NOMO-1 treated with DMSO at 0.1 percent for 48 hours (cell line): ENCODE measurements around the gene SLC29A2.
A peak's percentile ranks its signal among the peaks of the same experiment; 100 is the strongest.
"Not testable (repeated sequence)": the region's sequence is repeated elsewhere in the genome, so short reads cannot be mapped to it uniquely, and the experiment has no call there.

Source experiments
- DNase-seq: peaks from one replicate; lab custom pipeline; 2025; ENCODE audit not compliant: unreplicated experiment; lab: John Stamatoyannopoulos, UW

SLC29A2 gene

DNA sequence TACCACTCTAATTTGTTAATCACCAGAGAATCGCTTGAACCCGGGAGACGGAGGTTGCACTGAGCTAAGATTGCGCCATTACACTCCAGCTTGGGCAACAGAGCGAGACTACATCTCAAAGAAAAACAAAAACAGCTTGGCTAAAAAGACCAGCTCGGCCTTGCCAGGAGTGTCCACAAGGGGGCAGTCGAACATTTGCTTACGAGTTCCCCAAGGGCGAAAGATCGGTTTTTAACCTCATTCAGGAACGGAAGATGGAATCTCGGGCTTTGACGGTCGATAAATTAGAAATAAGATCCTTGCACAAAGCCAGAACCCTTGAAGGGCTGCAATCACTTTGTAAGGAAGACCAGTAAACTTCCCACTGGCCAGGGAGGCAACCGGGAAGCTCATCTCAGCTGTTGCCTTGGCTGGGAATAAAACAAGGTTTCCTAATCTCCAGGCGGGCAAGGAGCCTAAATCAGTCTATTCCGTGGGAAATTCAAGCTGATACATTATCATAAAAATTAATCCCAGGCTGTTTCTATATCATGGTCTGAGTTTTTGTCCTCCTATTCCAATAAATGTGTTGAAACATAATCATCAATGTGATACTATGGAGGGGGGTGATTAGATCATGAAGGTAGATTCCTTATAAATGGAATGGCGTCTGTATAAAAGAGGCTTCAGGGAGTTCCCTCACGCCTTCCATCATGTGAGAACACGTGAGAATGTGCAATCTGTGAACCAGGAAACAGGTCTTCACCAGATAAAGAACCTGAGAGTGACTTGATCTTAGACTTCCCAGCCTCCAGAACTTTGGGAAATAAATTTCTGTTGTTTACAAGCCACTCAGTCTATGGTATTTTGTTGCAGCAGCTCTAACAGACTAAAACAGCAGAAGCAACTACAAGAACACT lies 14.9 kb upstream of the SLC29A2 start:
- DNase-seq: peak; percentile 77

DNA sequence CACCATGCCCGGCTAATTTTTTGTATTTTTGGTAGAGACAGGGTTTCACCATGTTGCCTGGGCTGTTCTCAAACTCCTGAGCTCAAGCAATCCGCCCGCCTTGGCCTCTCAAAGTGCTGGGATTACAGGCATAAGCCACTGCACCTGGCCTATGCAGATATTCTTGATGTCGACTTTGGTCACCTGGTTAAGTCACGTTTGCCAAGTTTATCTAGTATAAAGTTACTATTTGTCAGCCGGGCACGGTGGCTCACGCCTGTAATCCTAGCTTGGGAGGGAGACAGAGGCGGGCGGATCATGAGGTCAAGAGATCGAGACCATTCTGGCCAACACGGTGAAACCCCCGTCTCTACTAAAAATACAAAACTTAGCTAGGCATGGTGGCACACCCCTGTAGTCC lies 12.8 kb upstream of the SLC29A2 start:
- not testable (repeated sequence) for DNase-seq

GRCh38 chr11:66380264-66380663 lies 8.7 kb upstream of the SLC29A2 start:
- not testable (repeated sequence) for DNase-seq

- DNase-seq: not testable (repeated sequence)
Observed at GRCh38 chr11:66373690-66374287, 2.2 kb upstream of the SLC29A2 start.

- DNase-seq: no peak
Observed at GRCh38 chr11:66373265-66373664, 1.7 kb upstream of the SLC29A2 start.

DNA sequence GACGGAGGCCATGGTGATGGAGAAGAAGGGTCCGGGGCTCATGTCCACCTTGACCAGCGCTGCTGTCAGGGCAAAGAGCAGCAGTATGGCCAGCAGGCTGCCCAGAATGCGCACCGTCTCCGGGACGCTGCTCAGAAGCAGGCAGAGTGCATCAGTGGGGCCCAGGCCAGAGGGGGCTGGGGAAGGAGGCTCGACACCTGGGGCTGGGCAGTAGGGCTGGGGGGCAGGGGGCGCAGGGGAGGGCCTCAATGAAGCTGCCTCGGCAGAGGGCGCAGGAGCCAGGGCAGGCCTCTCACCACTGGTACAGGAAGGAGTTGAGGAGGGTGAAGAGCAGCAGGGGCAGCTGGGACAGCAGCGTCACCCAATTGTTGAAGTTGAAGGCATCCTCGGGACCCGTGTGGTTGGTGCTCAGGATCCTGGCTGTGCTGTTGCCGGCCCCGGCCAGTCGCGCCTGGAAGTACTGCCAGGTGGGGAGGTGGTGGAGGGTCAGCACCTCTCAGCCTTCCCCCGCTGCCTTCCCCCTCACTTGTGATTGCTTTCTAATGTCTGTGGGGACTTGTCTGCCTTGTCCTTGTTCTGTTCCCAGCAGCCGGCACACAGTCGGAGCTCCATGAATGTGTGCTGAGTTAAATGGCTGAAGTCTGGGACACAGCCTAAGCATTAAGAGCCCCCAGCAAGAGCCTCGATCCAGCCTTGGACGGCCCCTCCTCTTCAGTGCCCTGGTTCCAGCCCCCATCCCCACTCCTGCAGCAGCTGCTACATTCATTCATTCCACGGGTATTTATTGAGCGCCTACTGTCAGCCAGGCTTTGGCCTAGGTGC lies 2.3 kb downstream of the SLC29A2 start:
- DNase-seq: no peak

DNA sequence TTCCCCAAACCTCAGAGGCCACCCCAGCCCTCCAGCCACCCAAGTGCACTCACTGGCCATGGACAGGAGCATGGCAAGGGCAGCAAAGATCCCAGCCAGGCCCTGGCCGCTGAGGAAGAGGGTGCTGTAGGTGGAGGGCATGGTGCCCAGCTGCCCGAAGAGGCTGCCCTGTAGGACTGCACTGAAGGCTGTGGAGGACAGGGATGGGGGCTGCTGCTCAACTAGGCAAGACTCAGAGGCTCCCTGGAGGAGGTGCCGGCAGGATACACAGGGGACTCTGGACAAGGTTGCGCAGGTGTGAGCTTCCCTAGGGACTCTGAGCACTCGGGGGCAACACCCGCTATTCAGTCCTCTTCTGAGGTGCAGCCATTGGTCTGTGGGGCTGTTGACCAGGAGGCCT lies 3.1 kb downstream of the SLC29A2 start:
- no peak for DNase-seq

DNA sequence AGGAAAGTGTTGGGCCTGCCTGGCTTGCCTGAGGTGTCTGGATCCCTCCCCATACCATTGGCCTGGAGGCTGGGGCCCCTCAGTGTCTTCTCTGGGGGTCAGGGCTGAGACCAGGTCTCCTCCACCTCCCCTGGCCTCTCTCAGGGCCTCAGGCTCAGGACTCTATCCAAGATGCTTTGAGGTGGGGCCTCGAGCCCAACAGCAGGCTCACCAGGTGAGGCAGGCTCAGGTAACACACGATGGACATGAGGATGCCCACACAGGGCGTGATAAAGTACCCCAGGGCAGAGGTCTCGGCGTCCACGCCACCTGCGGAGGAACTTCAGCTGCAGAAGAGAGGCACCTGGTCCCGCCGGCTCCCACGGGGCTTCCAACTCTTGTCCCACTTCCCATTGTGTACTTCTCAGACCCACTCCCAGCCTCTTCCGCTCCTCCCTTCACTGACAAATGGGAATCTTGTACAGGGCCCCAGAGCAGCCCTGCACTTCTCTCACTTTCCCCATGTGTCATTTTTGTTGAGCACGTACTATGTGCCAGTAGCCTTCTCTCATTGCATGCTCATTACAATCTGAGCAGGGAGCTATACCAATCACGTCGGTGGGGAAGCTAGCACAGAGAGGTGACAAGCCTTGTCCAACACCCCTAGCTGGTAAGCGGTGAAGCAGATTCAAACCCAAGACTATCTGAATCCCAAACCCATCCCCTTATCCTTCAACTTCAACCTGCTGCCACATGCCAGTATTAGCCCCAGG lies 3.8 kb downstream of the SLC29A2 start:
- no peak for DNase-seq

DNA sequence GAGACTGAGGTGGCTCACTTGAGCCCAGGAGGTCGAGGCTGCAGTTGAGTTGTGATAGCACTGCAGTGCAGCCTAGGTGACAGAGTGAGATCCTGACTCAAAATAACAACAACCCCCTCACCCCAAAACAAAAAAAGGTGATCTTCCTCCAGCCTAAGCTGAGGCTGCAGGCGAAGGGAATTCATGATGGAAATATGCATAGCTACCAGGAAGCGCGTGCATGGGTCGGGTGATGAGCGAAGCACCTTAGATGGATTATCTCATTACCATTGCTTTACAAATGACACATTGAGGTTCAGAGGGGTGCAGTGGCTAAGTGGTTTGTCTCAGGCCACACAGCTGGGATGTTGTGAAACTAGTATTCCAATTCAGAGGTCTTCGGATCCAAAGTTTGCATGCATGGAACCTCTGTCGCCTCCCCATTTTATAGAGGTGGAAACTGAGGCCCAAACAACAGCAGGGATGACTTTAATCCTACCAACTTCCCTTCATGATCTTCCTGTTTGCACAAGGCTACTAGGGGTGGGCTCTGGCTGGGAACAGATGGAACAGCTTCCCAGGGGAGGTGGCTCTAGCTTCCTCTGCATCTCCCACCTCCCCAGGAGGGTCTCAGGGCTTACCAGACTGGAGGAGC lies 4.6 kb downstream of the SLC29A2 start:
- no peak for DNase-seq

DNA sequence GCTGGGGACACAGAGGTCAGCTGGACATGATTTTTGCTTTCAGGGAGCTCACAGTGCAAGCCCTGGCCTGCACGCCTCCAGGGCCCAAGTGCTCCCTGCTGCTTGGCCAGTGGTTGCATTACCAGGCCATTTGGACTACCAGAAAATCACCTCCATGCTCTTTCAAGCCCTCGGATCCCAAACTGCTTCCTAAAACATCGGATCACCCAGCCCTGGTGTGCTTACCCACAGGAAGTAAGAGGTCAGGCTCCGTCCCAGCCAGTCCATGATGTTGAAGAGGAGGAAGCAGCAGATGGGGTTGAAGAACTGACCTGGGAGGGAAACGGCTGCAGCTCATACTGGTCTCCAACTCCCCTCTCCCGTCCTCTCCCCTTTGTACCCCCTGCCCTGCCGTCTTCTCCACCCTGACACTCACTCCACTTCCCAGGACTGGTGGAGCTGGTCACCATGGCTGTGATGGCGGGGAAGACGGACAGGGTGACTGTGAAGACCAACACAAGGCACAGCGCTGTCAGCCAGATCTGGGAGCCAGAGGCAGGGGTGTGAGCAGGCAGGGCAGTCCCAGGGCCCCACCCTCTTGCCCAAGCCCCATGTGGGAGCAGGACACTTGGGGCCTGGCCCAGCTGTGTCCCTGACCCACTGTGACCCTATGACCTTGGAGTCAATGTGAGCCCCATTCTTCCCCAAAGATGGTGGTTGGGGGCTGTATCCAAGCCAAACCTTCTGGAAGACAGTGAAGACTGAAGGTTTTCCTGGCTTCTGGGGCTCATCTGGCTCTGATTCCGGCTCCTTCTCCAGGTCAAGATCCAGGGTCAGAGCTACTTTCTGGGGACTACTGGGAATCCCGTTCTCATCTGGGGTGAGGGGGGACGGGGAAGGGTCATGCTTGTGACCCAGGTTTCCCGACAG lies 5.6 kb downstream of the SLC29A2 start:
- DNase-seq: no peak

DNA sequence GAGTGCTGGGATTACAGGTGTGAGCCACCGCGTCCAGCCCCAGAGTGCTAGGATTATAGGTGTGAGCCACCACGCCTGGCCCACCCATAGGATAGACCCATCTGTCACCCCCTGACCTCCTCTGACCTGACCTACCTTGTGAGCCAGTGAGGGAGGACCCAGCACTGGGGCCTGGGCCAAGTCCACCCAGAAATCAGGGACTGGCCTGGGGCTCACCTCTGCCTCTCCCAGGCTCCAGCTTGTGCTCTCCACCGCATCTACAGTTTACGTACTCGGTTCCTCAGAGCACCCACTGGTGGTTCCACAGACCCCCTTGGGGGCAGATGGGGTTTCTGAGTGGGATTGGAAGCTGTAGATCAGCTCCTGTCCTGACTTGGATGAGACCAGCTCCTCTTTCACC lies 6.4 kb downstream of the SLC29A2 start:
- no peak for DNase-seq

DNA sequence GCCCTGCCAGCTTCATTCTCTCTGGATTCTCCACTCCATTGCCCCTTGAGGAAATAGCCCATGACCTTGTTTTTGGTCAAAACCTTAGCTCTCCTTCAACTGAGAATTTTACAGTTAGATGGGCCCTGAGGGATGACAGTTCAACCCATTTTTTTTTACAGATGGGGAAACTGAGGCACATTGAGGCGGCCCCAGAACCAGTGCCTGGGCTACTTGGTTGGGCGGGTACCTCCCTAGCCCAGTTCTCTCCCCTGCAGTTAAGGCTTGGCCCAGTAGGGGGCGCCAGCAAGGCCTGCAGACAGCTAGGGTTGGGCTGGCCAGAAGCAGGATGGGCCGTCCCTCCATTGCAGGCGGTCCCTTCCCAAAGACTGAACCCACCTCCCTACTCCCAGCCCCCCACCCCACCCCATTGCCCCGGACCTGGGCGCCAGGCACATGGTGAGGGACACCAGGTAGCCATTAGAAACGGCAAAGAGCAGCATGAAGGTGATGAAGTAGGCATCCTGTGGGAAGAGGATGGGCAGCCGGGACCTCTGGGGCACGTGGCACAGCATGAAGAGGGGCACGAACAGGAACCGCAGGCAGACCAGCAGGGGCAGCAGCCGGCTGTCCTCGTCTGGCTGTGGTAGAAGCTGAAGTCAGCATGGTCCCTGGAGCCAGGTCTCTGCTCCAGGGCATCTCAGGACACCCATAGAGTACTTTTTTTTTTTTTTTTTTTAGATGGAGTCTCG lies 7.6 kb downstream of the SLC29A2 start:
- no peak for DNase-seq

DNA sequence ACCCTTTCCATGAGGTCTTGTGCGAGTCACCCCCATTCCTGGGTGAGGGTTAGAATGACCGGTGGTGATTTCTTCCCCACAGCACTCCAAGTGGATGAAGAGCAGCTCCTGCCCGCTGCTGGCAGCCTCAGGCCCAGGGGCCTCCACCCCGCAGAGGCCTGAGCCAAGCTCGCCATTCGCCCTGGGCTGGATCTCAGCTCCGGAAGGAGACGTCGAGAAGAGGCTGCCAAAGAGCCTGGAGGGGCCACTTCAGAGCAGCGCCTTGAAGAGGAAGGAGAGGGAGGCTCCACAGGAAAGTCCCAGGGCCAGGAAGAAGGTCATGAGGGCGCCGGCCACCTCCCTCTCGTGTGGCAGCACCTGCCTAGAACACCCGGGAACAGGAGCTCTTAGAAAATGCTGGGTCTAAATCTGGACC lies 8.4 kb downstream of the SLC29A2 start:
- DNase-seq: no peak

DNA sequence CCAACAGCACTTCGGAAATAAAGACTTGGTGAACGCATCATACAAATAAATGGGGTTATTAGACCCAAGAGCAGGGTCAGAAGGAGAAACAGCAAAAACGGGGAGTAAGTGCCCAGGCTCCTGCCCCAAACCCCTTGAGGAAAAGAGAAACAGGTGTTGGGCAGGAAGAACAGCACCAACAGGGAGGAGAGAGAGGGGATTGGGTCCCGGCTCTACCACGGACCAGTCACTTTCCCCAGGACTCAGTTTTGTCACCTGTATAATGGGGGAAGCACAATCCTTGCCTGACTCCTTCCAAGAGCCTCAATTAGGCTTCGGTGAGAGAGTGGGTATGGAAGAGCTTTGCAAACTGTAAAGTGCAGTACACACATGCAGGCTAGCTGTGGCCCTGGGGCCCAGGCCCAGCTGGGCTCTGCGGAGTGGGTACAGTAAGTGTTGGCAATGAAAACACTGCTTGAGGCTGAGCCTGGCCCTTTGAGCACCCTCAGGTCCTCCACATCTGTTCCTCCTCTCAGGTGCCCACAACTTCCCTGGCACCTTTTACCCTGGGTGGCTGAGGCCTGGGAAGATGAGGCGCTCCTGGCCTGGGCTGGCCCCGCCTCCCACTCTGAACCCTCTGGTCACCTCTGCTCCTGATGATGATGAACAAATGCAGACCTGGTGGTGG lies 8.9 kb downstream of the SLC29A2 start:
- no peak for DNase-seq

GRCh38 chr11:66361502-66361941 lies 10.0 kb downstream of the SLC29A2 start:
- DNase-seq: no peak

DNA sequence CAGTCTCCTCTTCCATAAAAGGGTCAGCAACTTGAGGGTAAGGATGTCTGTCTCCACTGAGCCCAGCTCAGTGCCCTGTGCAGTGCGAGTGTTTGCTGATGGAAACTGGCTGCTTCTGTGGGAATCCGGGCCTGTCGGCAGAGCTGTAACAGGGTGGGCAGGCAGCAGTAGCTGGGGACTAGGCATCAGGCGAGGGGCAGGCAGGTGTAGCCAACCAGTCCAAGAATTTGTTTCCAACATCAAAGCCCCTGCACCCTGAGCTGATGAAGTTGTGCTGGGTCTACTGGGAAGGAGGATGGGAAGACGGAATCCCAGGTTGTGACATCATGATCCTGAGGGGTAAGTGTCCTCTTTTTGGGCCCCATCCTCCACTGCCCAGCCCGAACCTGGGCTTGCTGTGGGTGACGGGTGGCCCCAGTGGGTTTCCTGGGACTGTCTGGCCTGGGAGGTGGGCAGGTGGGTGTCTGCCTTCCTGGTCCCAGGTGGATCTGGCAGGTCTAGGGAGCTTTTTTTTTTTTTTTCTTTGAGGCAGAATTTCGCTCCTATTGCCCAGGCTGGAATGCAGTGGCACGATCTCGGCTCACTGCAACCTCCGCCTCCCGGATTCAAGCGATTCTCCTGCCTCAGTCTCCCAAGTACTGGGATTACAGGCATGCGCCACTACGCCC lies 11.0 kb downstream of the SLC29A2 start:
- no peak for DNase-seq

DNA sequence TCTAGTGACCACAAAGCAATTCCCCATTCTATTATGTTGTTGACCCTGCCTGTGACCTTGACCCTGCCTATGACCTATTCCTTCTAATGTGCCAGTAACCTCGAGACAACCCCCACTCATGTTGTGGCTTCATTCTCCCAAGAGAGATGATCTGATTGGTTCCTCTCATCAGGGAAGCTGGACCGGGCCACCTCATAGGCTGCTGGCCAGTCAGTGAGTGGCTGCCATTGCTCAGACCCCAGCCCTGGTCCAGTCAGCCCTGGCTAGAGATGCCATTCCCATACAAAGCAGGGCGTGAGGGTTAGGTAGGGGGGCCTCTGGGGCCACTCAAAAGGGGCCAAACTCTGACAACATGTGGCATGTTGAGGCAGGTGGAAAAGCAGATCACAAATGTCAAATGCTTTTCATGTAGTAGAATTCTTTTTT lies 11.9 kb downstream of the SLC29A2 start:
- DNase-seq: no peak
